Ishikawa (cell line): ENCODE measurements around the gene BASP1.

Experiments used
- CREB1 ChIP-seq: IDR thresholded peaks from 2 replicates; pipeline ENCODE4 v1.6.1; 2012; ENCODE audit warnings: low read depth
- FOXM1 ChIP-seq: IDR thresholded peaks from 2 replicates; pipeline ENCODE4 v1.6.1; 2012; ENCODE audit warnings: low read depth, borderline replicate concordance
- MAX ChIP-seq: IDR thresholded peaks from 2 replicates; pipeline ENCODE4 v1.6.1; 2012
- NFIC ChIP-seq: IDR thresholded peaks from 2 replicates; pipeline ENCODE4 v1.6.1; 2012
- REST ChIP-seq: IDR thresholded peaks from 2 replicates; pipeline ENCODE4 v1.6.1; 2012; ENCODE audit warnings: low read depth, mild to moderate bottlenecking
- TAF1 ChIP-seq: IDR thresholded peaks from 2 replicates; pipeline ENCODE4 v1.6.1; 2012; ENCODE audit warnings: low read depth, mild to moderate bottlenecking
- TCF12 ChIP-seq: IDR thresholded peaks from 2 replicates; pipeline ENCODE4 v1.6.1; 2012; ENCODE audit warnings: low read depth
- ZBTB7A ChIP-seq: IDR thresholded peaks from 2 replicates; pipeline ENCODE4 v1.6.1; 2012; ENCODE audit warnings: low read depth

GRCh38 chr5:17219992-17220391 lies 2.6 kb downstream of the BASP1 start:
- TF ChIP-seq ZBTB7A (no peak), FOXM1 (no peak), REST (no peak), TCF12 (no peak), TAF1 (no peak), CREB1 (no peak), MAX (no peak), NFIC (no peak)
